A549 (cell line): ENCODE measurements around the gene CRTC3. TPM values are rescaled to one million over a fixed set of nuclear protein-coding genes. Genes with fewer than 3 reads are reported as not detected.

ENCODE experiments used
- ATAC-seq, 2 experiments: fragments of 200-7000 bp in 1 of 2; fragments of >200 bp in 1 of 2; cut with Nextera tagmentation in 1 of 2; cut with Tn5 transposase in 1 of 2; 3 replicates each; pipeline versions ENCODE4 v1.8.0 to v1.9.1; 2018 to 2020; ENCODE audit warnings: mild to moderate bottlenecking in 1 of 2, moderate library complexity in 1 of 2
- CTCF ChIA-PET: fragments of 300-600 bp; sonication (Branson Sonifier 250); formaldehyde crosslinking; extraction: SDS; loops from one replicate; lab custom pipeline; 2021; ENCODE audit warnings: antibody characterized with exemption, inconsistent platforms; lab: Yijun Ruan, JAX
- POLR2A ChIA-PET: fragments of 350-600 bp; formaldehyde crosslinking; extraction: SDS; loops from one replicate; lab custom pipeline; 2021; ENCODE audit warnings: antibody characterized with exemption, inconsistent platforms; lab: Yijun Ruan, JAX
- DNase-seq, 2 experiments: peaks; one replicate each; pipeline versions ENCODE4 v3.0.0 to v3.0.0-alpha.2; 2011 to 2016; ENCODE audit warnings: low read depth in 1 of 2, low spot score in 1 of 2
- FAIRE-seq: peaks from 2 replicates; lab custom pipeline; 2011; peaks lifted over from hg19 to GRCh38; lab: Jason Lieb, UNC
- H3K27ac ChIP-seq, 2 experiments: fragments of >200 bp; sonication (Bioruptor Twin); formaldehyde crosslinking; 3 replicates each; pipeline ENCODE4 v1.5.1; 2016 to 2017
- H3K4me1 ChIP-seq: fragments of >200 bp; sonication (Bioruptor Twin); formaldehyde crosslinking; 3 replicates; pipeline ENCODE4 v1.6.1; 2016
- H3K4me2 ChIP-seq: fragments of >200 bp; sonication (Bioruptor Twin); formaldehyde crosslinking; 3 replicates; pipeline ENCODE4 v1.6.1; 2016
- H3K4me3 ChIP-seq: fragments of >200 bp; sonication (Bioruptor Twin); formaldehyde crosslinking; 3 replicates; pipeline ENCODE4 v1.5.1; 2016
- H3K9me3 ChIP-seq: fragments of >200 bp; sonication (Bioruptor Twin); formaldehyde crosslinking; 3 replicates; pipeline ENCODE4 v1.6.1; 2016
- BHLHE40 ChIP-seq: IDR thresholded peaks from 2 replicates; pipeline ENCODE4 v1.6.1; 2012; ENCODE audit warnings: low read depth, low read length, inconsistent platforms
- CBX2 ChIP-seq: fragments of 200-600 bp; sonication (generic); IDR thresholded peaks from 2 replicates; pipeline ENCODE4 v1.6.1; 2016; ENCODE audit warnings: low read depth, mild to moderate bottlenecking, borderline replicate concordance
- CEBPB ChIP-seq, 2 experiments: fragments of >200 bp in 1 of 2; sonication (Bioruptor Twin) in 1 of 2; formaldehyde crosslinking in 1 of 2; IDR thresholded peaks; 2 replicates each; pipeline ENCODE4 v1.6.1; 2012 to 2016
- CHD4 ChIP-seq: fragments of 200-600 bp; sonication (generic); IDR thresholded peaks from 2 replicates; pipeline ENCODE4 v1.6.1; 2016; ENCODE audit warnings: antibody characterized with exemption, mild to moderate bottlenecking, borderline replicate concordance
- CTCF ChIP-seq: fragments of >200 bp; sonication (Bioruptor Twin); formaldehyde crosslinking; IDR thresholded peaks from 3 replicates; pipeline ENCODE4 v1.5.1; 2016
- E2F6 ChIP-seq: IDR thresholded peaks from 2 replicates; pipeline ENCODE4 v1.6.1; 2012; ENCODE audit warnings: low read depth, borderline replicate concordance
- EHMT2 ChIP-seq: fragments of 200-600 bp; sonication (generic); IDR thresholded peaks from 2 replicates; pipeline ENCODE4 v1.6.1; 2016; ENCODE audit warnings: antibody characterized with exemption, low read depth, mild to moderate bottlenecking, moderate library complexity
- ELK1 ChIP-seq: fragments of 150-350 bp; IDR thresholded peaks from 2 replicates; pipeline ENCODE4 v1.6.1; 2014; ENCODE audit warnings: low read depth, mild to moderate bottlenecking, low read length
- ESRRA ChIP-seq: fragments of 150-350 bp; IDR thresholded peaks from 2 replicates; pipeline ENCODE4 v1.6.1; 2014; ENCODE audit warnings: mild to moderate bottlenecking, low read length, borderline replicate concordance
- FOSL2 ChIP-seq, 2 experiments: fragments of 450-650 bp in 1 of 2; fragments of >200 bp in 1 of 2; sonication (Bioruptor Twin) in 1 of 2; formaldehyde crosslinking; IDR thresholded peaks; 2 replicates each; pipeline versions ENCODE4 v1.5.0 to v1.6.1; 2016 to 2020; ENCODE audit warnings: mild to moderate bottlenecking in 1 of 2, moderate library complexity in 1 of 2
- FOXS1 ChIP-seq: fragments of 250-450 bp; sonication (Bioruptor Pico); IDR thresholded peaks from 2 replicates; pipeline ENCODE4 v1.5.0; 2020; ENCODE audit warnings: mild to moderate bottlenecking, moderate library complexity
- GATA3 ChIP-seq: IDR thresholded peaks from 2 replicates; pipeline ENCODE4 v1.6.1; 2012; ENCODE audit warnings: borderline replicate concordance
- HES2 ChIP-seq: fragments of >200 bp; sonication (Bioruptor Twin); formaldehyde crosslinking; IDR thresholded peaks from 2 replicates; pipeline ENCODE4 v1.6.1; 2016
- HEYL ChIP-seq: fragments of 250-450 bp; sonication (Bioruptor Pico); IDR thresholded peaks from 2 replicates; pipeline ENCODE4 v1.8.0; 2021; ENCODE audit warnings: mild to moderate bottlenecking, moderate library complexity
- HMGXB4 ChIP-seq: fragments of 250-450 bp; sonication (Bioruptor Pico); IDR thresholded peaks from 2 replicates; pipeline ENCODE4 v1.5.0; 2021; ENCODE audit warnings: mild to moderate bottlenecking, moderate library complexity, borderline replicate concordance
- HOXB5 ChIP-seq: fragments of 250-450 bp; sonication (Bioruptor Pico); IDR thresholded peaks from 2 replicates; pipeline ENCODE4 v1.5.0; 2020; ENCODE audit warnings: mild to moderate bottlenecking, moderate library complexity
- KDM5A ChIP-seq: fragments of 200-600 bp; sonication (generic); IDR thresholded peaks from 2 replicates; pipeline ENCODE4 v1.6.1; 2016; ENCODE audit warnings: antibody characterized with exemption, mild to moderate bottlenecking
- MYC ChIP-seq: IDR thresholded peaks from 2 replicates; pipeline ENCODE4 v1.6.1; 2012; ENCODE audit warnings: mild to moderate bottlenecking, inconsistent platforms, low read length, improper control_type of control experiment, borderline replicate concordance
- NFE2L2 ChIP-seq: fragments of 150-350 bp; conservative IDR thresholded peaks from 2 replicates; pipeline ENCODE4 v1.6.1; 2014; ENCODE audit warnings: low read length
- NR3C1 ChIP-seq: fragments of >200 bp; sonication (Bioruptor Twin); formaldehyde crosslinking; IDR thresholded peaks from 3 replicates; pipeline ENCODE4 v1.6.1; 2017
- PHF8 ChIP-seq: fragments of 200-600 bp; sonication (generic); IDR thresholded peaks from 2 replicates; pipeline ENCODE4 v1.6.1; 2016; ENCODE audit warnings: low read depth, mild to moderate bottlenecking, antibody characterized with exemption, moderate library complexity, borderline replicate concordance
- POLR2A ChIP-seq: IDR thresholded peaks from 2 replicates; pipeline ENCODE4 v1.6.1; 2012; ENCODE audit warnings: mild to moderate bottlenecking, low read length
- POLR2AphosphoS2 ChIP-seq: conservative IDR thresholded peaks from 2 replicates; pipeline ENCODE4 v1.6.1; 2012; ENCODE audit warnings: low read length, improper control_type of control experiment, inconsistent platforms
- RAD21 ChIP-seq, 2 experiments: fragments of >200 bp in 1 of 2; sonication (Bioruptor Twin) in 1 of 2; formaldehyde crosslinking in 1 of 2; IDR thresholded peaks in 1 of 2; conservative IDR thresholded peaks in 1 of 2; 2 replicates in 1 of 2; 3 replicates in 1 of 2; pipeline ENCODE4 v1.6.1; 2012 to 2018; ENCODE audit warnings: inconsistent platforms in 1 of 2
- SMC3 ChIP-seq: fragments of >200 bp; sonication (Bioruptor Twin); formaldehyde crosslinking; IDR thresholded peaks from 3 replicates; pipeline ENCODE4 v1.6.1; 2018; ENCODE audit warnings: inconsistent platforms
- TFCP2L1 ChIP-seq: fragments of 250-450 bp; sonication (Bioruptor Pico); IDR thresholded peaks from 2 replicates; pipeline ENCODE4 v1.5.0; 2021; ENCODE audit warnings: mild to moderate bottlenecking
- WGBS: methylation state at CpG from one replicate; pipeline ENCODE4 v1.1.6; 2017; ENCODE audit errors: missing lambda C conversion rate; 5-methylcytosine and 5-hydroxymethylcytosine counted together
- polyA plus RNA-seq, 4 experiments: library from polyadenylated mRNA; depleted of rRNA in 3 of 4; stranded (reverse); fragments of >200 nt; fragmentation: RNase III in 1 of 4; extraction: RNeasy Plus Mini Kit Qiagen cat#74134 plus additional on column Dnase treatment in 1 of 4; gene quantifications; 2 replicates in 3 of 4; 3 replicates in 1 of 4; pipeline ENCODE4 v1.2.3, GENCODE V29; 2011 to 2017

CRTC3 gene
- polyA plus RNA-seq, 2 of the 4 experiments (the other 2 are of a cell fraction), result 17.5 to 30.5 TPM

GRCh38 chr15:90607361-90607760 is 77.6 kb downstream of the CRTC3 start:
- DNase-seq (no peak), FAIRE-seq (no peak), ATAC-seq (no peak)
- POLR2A ChIA-PET, result no interaction called here
- no peaks in the 10 kb centered on the region for H3K9me3 ChIP-seq
- no peak overlapping the region for H3K4me3 ChIP-seq
- 91% methylated on average over 9 of the region's 9 CpGs for WGBS
- no peak overlapping the region for H3K27ac ChIP-seq
- TF ChIP-seq RAD21 (conservative IDR thresholded peaks at IDR 0.05 in 1 of 2, IDR thresholded peaks at IDR 0.05 in 1 of 2) (no peak), GATA3 (no peak), CEBPB (IDR thresholded peaks at IDR 0.05) (no peak), HMGXB4 (CRISPR knock-in tag) (no peak), ELK1 (no peak), ESRRA (no peak), POLR2AphosphoS2 (no peak), MYC (no peak), FOXS1 (no peak), E2F6 (no peak), KDM5A (no peak), NR3C1 (no peak), CTCF (no peak), TFCP2L1 (CRISPR knock-in tag) (no peak), PHF8 (no peak), HES2 (no peak), CHD4 (no peak)
- CTCF ChIA-PET, result interaction anchor here (1.4 to 3.2 kb wide), 4 partner anchors 11 to 287 kb away, joined by 4 to 8 read pairs (median 6); no protein-coding TSS in a partner anchor
- no peaks in the 10 kb centered on the region for H3K4me1 ChIP-seq
- H3K4me2 ChIP-seq, result no peak overlapping the region

- ATAC-seq (no peak), FAIRE-seq (no peak)
- POLR2A ChIA-PET, result no interaction called here
- TF ChIP-seq CTCF (no peak), EHMT2 (no peak), POLR2A (no peak), CHD4 (no peak), FOSL2 (IDR thresholded peaks at IDR 0.05) (no peak), FOSL2 (CRISPR knock-in tag; IDR thresholded peaks at IDR 0.05) (no peak), SMC3 (no peak), HEYL (CRISPR knock-in tag) (no peak), POLR2AphosphoS2 (no peak), NFE2L2 (no peak), HOXB5 (CRISPR knock-in tag) (no peak), CBX2 (no peak), BHLHE40 (no peak)
Observed at GRCh38 chr15:90609242-90610180, 79.8 kb downstream of the CRTC3 start.

More at GRCh38 chr15:90609242-90610180, 79.8 kb downstream of the CRTC3 start:
- no peak overlapping the region for H3K4me2 ChIP-seq
- no peak overlapping the region for H3K27ac ChIP-seq
- H3K4me3 ChIP-seq, result no peak overlapping the region
- H3K9me3 ChIP-seq, result no peaks in the 10 kb centered on the region
- no peaks in the 10 kb centered on the region for H3K4me1 ChIP-seq
- no peak for DNase-seq
- CTCF ChIA-PET, result interaction anchor here (0.9 to 3.2 kb wide), 5 partner anchors 10 to 290 kb away, joined by 3 to 8 read pairs (median 4); no protein-coding TSS in a partner anchor
- 56% methylated on average over 5 of the region's 5 CpGs for WGBS
